GM23338 (cell line): Measurements from ENCODE around the gene DRC7.

ENCODE experiments used
- CREB1 ChIP-seq: fragments of 250-450 bp; sonication (Bioruptor Pico); IDR thresholded peaks from 2 replicates; pipeline ENCODE4 v1.5.0; 2020; ENCODE audit warnings: low read depth, mild to moderate bottlenecking, moderate library complexity
- EZH2 ChIP-seq: fragments of 200-600 bp; sonication (generic); IDR thresholded peaks from one replicate; pipeline ENCODE4 v1.8.0; 2017; ENCODE audit warnings: antibody characterized with exemption, mild to moderate bottlenecking, low read depth; ENCODE audit not compliant: unreplicated experiment
- EZH2phosphoT487 ChIP-seq: fragments of 200-600 bp; sonication (generic); IDR thresholded peaks from one replicate; pipeline ENCODE4 v1.8.1; 2018; ENCODE audit warnings: antibody characterized with exemption; ENCODE audit not compliant: unreplicated experiment
- JUNB ChIP-seq: IDR thresholded peaks from one replicate; pipeline ENCODE4 v1.6.1; 2016; ENCODE audit warnings: antibody characterized with exemption; ENCODE audit not compliant: unreplicated experiment
- NANOG ChIP-seq: IDR thresholded peaks from 2 replicates; pipeline ENCODE4 v1.6.1; 2016; ENCODE audit warnings: antibody characterized with exemption, borderline replicate concordance
- POLR2AphosphoS5 ChIP-seq: IDR thresholded peaks from 2 replicates; pipeline ENCODE4 v1.6.1; 2016; ENCODE audit warnings: antibody characterized with exemption, low read depth
- STAT1 ChIP-seq: IDR thresholded peaks from one replicate; pipeline ENCODE4 v1.6.1; 2016; ENCODE audit warnings: antibody characterized with exemption; ENCODE audit not compliant: unreplicated experiment
- TF ChIP-seq, protein P1 (sequence below), 2 experiments: fragments of 200-600 bp in 1 of 2; sonication (generic) in 1 of 2; conservative IDR thresholded peaks; 2 replicates each; pipeline versions ENCODE4 v1.5.1 to v1.6.1; 2016 to 2017; ENCODE audit warnings: antibody characterized with exemption in 2 of 2, low read depth in 2 of 2, mild to moderate bottlenecking in 2 of 2, moderate library complexity in 1 of 2
- TF ChIP-seq, protein P2 (sequence below): IDR thresholded peaks from one replicate; pipeline ENCODE4 v1.6.1; 2018; ENCODE audit warnings: antibody characterized with exemption; ENCODE audit not compliant: unreplicated experiment

DNA sequence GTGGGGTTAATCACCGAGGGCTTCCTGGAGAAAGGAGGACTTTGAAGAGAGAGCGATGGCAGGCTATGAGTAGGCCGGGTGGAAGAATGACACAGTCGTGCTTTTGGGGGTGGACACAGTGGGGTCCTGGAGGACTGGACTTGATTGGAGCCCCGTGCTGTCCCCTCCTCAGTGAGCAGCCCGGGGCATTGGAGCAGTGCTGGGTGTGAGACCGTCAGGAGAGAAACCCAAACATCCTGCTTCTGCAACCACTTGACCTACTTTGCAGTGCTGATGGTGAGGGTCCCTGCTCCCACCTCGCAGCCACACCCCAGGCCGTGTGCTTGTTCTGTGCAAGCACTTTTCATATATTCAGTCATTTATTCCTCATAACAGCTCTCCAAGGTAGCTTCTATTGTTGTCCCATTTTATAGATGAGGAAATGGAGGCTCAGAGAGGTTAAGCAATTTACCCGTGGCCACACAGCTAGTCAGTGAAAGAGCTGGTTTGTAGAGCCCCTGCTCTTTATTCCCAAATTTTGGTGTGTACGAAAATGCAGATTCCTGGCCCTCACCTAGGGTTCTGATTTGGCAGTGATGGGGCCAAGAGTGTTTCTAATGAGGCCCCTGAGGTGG is 38.2 kb upstream of the DRC7 start:
- TF ChIP-seq, protein P1, sequence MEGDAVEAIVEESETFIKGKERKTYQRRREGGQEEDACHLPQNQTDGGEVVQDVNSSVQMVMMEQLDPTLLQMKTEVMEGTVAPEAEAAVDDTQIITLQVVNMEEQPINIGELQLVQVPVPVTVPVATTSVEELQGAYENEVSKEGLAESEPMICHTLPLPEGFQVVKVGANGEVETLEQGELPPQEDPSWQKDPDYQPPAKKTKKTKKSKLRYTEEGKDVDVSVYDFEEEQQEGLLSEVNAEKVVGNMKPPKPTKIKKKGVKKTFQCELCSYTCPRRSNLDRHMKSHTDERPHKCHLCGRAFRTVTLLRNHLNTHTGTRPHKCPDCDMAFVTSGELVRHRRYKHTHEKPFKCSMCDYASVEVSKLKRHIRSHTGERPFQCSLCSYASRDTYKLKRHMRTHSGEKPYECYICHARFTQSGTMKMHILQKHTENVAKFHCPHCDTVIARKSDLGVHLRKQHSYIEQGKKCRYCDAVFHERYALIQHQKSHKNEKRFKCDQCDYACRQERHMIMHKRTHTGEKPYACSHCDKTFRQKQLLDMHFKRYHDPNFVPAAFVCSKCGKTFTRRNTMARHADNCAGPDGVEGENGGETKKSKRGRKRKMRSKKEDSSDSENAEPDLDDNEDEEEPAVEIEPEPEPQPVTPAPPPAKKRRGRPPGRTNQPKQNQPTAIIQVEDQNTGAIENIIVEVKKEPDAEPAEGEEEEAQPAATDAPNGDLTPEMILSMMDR (conservative IDR thresholded peaks at IDR 0.05; ENCODE audit: low read depth in 2 of 2) = no peak
- TF ChIP-seq EZH2 (no peak), POLR2AphosphoS5 (no peak), STAT1 (no peak), EZH2phosphoT487 (no peak), CREB1 (CRISPR knock-in tag) (no peak), NANOG (no peak), JUNB (no peak)
- TF ChIP-seq, protein P2, sequence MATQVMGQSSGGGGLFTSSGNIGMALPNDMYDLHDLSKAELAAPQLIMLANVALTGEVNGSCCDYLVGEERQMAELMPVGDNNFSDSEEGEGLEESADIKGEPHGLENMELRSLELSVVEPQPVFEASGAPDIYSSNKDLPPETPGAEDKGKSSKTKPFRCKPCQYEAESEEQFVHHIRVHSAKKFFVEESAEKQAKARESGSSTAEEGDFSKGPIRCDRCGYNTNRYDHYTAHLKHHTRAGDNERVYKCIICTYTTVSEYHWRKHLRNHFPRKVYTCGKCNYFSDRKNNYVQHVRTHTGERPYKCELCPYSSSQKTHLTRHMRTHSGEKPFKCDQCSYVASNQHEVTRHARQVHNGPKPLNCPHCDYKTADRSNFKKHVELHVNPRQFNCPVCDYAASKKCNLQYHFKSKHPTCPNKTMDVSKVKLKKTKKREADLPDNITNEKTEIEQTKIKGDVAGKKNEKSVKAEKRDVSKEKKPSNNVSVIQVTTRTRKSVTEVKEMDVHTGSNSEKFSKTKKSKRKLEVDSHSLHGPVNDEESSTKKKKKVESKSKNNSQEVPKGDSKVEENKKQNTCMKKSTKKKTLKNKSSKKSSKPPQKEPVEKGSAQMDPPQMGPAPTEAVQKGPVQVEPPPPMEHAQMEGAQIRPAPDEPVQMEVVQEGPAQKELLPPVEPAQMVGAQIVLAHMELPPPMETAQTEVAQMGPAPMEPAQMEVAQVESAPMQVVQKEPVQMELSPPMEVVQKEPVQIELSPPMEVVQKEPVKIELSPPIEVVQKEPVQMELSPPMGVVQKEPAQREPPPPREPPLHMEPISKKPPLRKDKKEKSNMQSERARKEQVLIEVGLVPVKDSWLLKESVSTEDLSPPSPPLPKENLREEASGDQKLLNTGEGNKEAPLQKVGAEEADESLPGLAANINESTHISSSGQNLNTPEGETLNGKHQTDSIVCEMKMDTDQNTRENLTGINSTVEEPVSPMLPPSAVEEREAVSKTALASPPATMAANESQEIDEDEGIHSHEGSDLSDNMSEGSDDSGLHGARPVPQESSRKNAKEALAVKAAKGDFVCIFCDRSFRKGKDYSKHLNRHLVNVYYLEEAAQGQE = no peak
